ENCODE data around the gene DDT.

GRCh38 chr22:24001314-24001713, 27.1 kb upstream of the DDT start:
- TF ChIP-seq CTCF (conservative IDR thresholded peaks at IDR 0.05; ENCODE audit: low read length), result no peak
- no peak for TF ChIP-seq EZH2phosphoT487 (IDR thresholded peaks at IDR 0.05; ENCODE audit: borderline replicate concordance)

Data from Loucy (cell line).